Calu3 (cell line): ENCODE data around the gene TPM1. TPM values are rescaled to one million over a fixed set of nuclear protein-coding genes. Genes with fewer than 3 reads are reported as not detected.

Experiments used
- BruUV-seq: library from RNA; stranded (reverse); fragments of 400-500 nt; replicated peaks from 2 replicates; lab custom pipeline; 2021; lab: Mats Ljungman, UMichigan
- CTCF ChIA-PET: fragments of 300-600 bp; sonication (Branson Sonifier 250); formaldehyde crosslinking; loops from one replicate; lab custom pipeline; 2022; ENCODE audit warnings: antibody characterized with exemption; lab: Charles Lee
- DNase-seq: peaks from one replicate; pipeline ENCODE4 v3.0.0; 2022
- H3K27ac Mint-ChIP-seq: one replicate; pipeline ENCODE4 v1.8.0; 2022; ENCODE audit warnings: mixed read lengths; ENCODE audit not compliant: unreplicated experiment
- H3K27me3 Mint-ChIP-seq: one replicate; pipeline ENCODE4 v1.8.0; 2022; ENCODE audit warnings: mixed read lengths; ENCODE audit not compliant: unreplicated experiment
- H3K36me3 Mint-ChIP-seq: one replicate; pipeline ENCODE4 v1.8.0; 2022; ENCODE audit warnings: mild to moderate bottlenecking, moderate library complexity, mixed read lengths; ENCODE audit not compliant: insufficient read depth, unreplicated experiment
- H3K4me1 Mint-ChIP-seq: one replicate; pipeline ENCODE4 v1.8.0; 2022; ENCODE audit warnings: mild to moderate bottlenecking, low read depth, mixed read lengths; ENCODE audit not compliant: unreplicated experiment
- H3K4me3 Mint-ChIP-seq: one replicate; pipeline ENCODE4 v1.8.0; 2022; ENCODE audit warnings: mild to moderate bottlenecking, low read depth, moderate library complexity, mixed read lengths; ENCODE audit not compliant: unreplicated experiment
- H3K9me3 Mint-ChIP-seq: one replicate; pipeline ENCODE4 v1.8.0; 2022; ENCODE audit warnings: low read depth, mixed read lengths; ENCODE audit not compliant: unreplicated experiment
- CTCF ChIP-seq: fragments of 200-600 bp; IDR thresholded peaks from one replicate; pipeline ENCODE4 v1.8.0; 2022; ENCODE audit warnings: antibody characterized with exemption; ENCODE audit not compliant: unreplicated experiment
- intact Hi-C: fragments of 100-400 bp; cut with micrococcal nuclease; formaldehyde crosslinking; loops from one replicate; pipeline ENCODE4 v1.10.0; 2022; ENCODE audit not compliant: unreplicated experiment
- total RNA-seq: library from RNA; stranded (reverse); gene quantifications from 2 replicates; pipeline ENCODE4 v1.2.3, GENCODE V29; 2022

Gene TPM1
- total RNA-seq, 1 experiment from 2014 or later, result 1,158 TPM

GRCh38 chr15:62999923-63000561, 42.5 kb upstream of the TPM1 start:
- Mint-ChIP-seq H3K9me3 (no peaks in the 10 kb centered on the region), H3K4me3 (no peak overlapping the region), H3K4me1 (peaks cover 35% of the 10 kb centered on the region), H3K36me3 (peaks cover 10% of the 10 kb centered on the region), H3K27me3 (no peaks in the 10 kb centered on the region), H3K27ac (no peak overlapping the region)
- no peak for TF ChIP-seq CTCF
- no TSS peak for BruUV-seq
- CTCF ChIA-PET, result interaction anchor here (1.0 kb wide), 1 partner anchor 20 kb away, joined by 3 read pairs; no protein-coding TSS in a partner anchor
- no peak for DNase-seq
- intact Hi-C loops, result no loop called here

- DNase-seq, result no peak
- no peaks in the 10 kb centered on the region for H3K27me3 Mint-ChIP-seq
- H3K4me3 Mint-ChIP-seq, result no peak overlapping the region
- H3K36me3 Mint-ChIP-seq, result peaks cover 10% of the 10 kb centered on the region
- H3K4me1 Mint-ChIP-seq, result peaks cover 35% of the 10 kb centered on the region
- BruUV-seq, result no TSS peak
- H3K27ac Mint-ChIP-seq, result no peak overlapping the region
- intact Hi-C loops, result no loop called here
- no peaks in the 10 kb centered on the region for H3K9me3 Mint-ChIP-seq
- no peak for TF ChIP-seq CTCF
- CTCF ChIA-PET, result interaction anchor here (1.0 kb wide), 1 partner anchor 19 kb away, joined by 3 read pairs; no protein-coding TSS in a partner anchor
Observed at GRCh38 chr15:63000706-63001105, 41.8 kb upstream of the TPM1 start.

GRCh38 chr15:63004211-63004610, 38.3 kb upstream of the TPM1 start:
- no TSS peak for BruUV-seq
- H3K4me1 Mint-ChIP-seq, result peaks cover 37% of the 10 kb centered on the region
- peaks cover 7% of the 10 kb centered on the region for H3K36me3 Mint-ChIP-seq
- no peak overlapping the region for H3K27ac Mint-ChIP-seq
- H3K4me3 Mint-ChIP-seq, result no peak overlapping the region
- intact Hi-C loops, result no loop called here
- H3K9me3 Mint-ChIP-seq, result no peaks in the 10 kb centered on the region
- DNase-seq, result no peak
- no peak for TF ChIP-seq CTCF
- CTCF ChIA-PET, result interaction anchor here (1.3 kb wide), 1 partner anchor 11 kb away, joined by 4 read pairs; no protein-coding TSS in a partner anchor
- H3K27me3 Mint-ChIP-seq, result no peaks in the 10 kb centered on the region

GRCh38 chr15:63006032-63006878, 36.3 kb upstream of the TPM1 start:
- no TSS peak for BruUV-seq
- CTCF ChIA-PET, result no interaction called here
- H3K27me3 Mint-ChIP-seq, result no peaks in the 10 kb centered on the region
- no peaks in the 10 kb centered on the region for H3K9me3 Mint-ChIP-seq
- TF ChIP-seq CTCF, result no peak
- peaks cover 38% of the 10 kb centered on the region for H3K4me1 Mint-ChIP-seq
- peaks cover 5% of the 10 kb centered on the region for H3K36me3 Mint-ChIP-seq
- H3K4me3 Mint-ChIP-seq, result no peak overlapping the region
- no peak for DNase-seq
- no peak overlapping the region for H3K27ac Mint-ChIP-seq
- intact Hi-C loops, result no loop called here
